Measurements from ENCODE around the gene SRP9.

Gene SRP9

GRCh38 chr1:225777583-225778336 lies at the start of gene SRP9:
TSS of gene SRP9 (plus strand) at chr1:225777826. CDS start at chr1:225777941, 115 bp downstream.
- peak; percentile 98 to 99 for DNase-seq

- DNase-seq = no peak
Measured at GRCh38 chr1:225731491-225731890, 46.1 kb upstream of the SRP9 start.

GRCh38 chr1:225733254-225733653 lies 44.4 kb upstream of the SRP9 start:
- DNase-seq = no peak

- DNase-seq = peak; percentile 70 to 86
Measured at GRCh38 chr1:225735252-225736149, 42.1 kb upstream of the SRP9 start.

GRCh38 chr1:225736437-225737098 lies 41.1 kb upstream of the SRP9 start:
- no peak for DNase-seq

- no peak for DNase-seq
Measured at GRCh38 chr1:225737161-225737560, 40.5 kb upstream of the SRP9 start.

GRCh38 chr1:225737866-225738265 lies 39.8 kb upstream of the SRP9 start:
- no peak for DNase-seq

- no peak for DNase-seq
Measured at GRCh38 chr1:225738763-225739162, 38.9 kb upstream of the SRP9 start.

GRCh38 chr1:225739542-225740107 lies 38.0 kb upstream of the SRP9 start:
- DNase-seq = no peak

GRCh38 chr1:225744745-225745144 lies 32.9 kb upstream of the SRP9 start:
- no peak for DNase-seq

GRCh38 chr1:225745273-225745672 lies 32.4 kb upstream of the SRP9 start:
- DNase-seq = peak; percentile 83 to 95

GRCh38 chr1:225746361-225747179 lies 31.1 kb upstream of the SRP9 start:
- DNase-seq = peak; percentile 96 to 97

- DNase-seq = no peak
Measured at GRCh38 chr1:225747566-225747965, 30.1 kb upstream of the SRP9 start.

GRCh38 chr1:225748529-225748928 lies 29.1 kb upstream of the SRP9 start:
- DNase-seq = peak in 1 of 2 experiments; percentile 47

- no peak for DNase-seq
Measured at GRCh38 chr1:225749706-225750105, 27.9 kb upstream of the SRP9 start.

GRCh38 chr1:225750420-225750819 lies 27.2 kb upstream of the SRP9 start:
- DNase-seq = peak; percentile 42 to 77

GRCh38 chr1:225750875-225751824 lies 26.5 kb upstream of the SRP9 start:
- peak in 1 of 2 experiments; percentile 77 for DNase-seq

GRCh38 chr1:225752245-225752644 lies 25.4 kb upstream of the SRP9 start:
- DNase-seq = no peak

GRCh38 chr1:225754940-225755641 lies 22.5 kb upstream of the SRP9 start:
- DNase-seq = no peak

- DNase-seq = no peak
Measured at GRCh38 chr1:225755671-225756319, 21.8 kb upstream of the SRP9 start.
